ENCODE data around the gene PRR5. TPM values are rescaled to one million over a fixed set of nuclear protein-coding genes. Genes with fewer than 3 reads are reported as not detected.

The PRR5 gene
- total RNA-seq, 1 donor from 2014 or later, result 2.9 TPM

- ATAC-seq (no peak), DNase-seq (no peak)
- intact Hi-C loops (cut with micrococcal nuclease), result no loop called here
Observed at GRCh38 chr22:44686873-44687600, 15.0 kb upstream of the PRR5 start.

GRCh38 chr22:44689173-44689572 is 12.8 kb upstream of the PRR5 start:
- DNase-seq (no peak), ATAC-seq (no peak)
- intact Hi-C loops (cut with micrococcal nuclease), result no loop called here

- DNase-seq (no peak), ATAC-seq (no peak)
- intact Hi-C loops (cut with micrococcal nuclease), result no loop called here
Observed at GRCh38 chr22:44689915-44690524, 12.0 kb upstream of the PRR5 start.

- intact Hi-C loops (cut with micrococcal nuclease), result no loop called here
- no peak for ATAC-seq
- DNase-seq, result no peak
Observed at GRCh38 chr22:44691796-44692661, 10.0 kb upstream of the PRR5 start.

GRCh38 chr22:44692662-44693007 is 9.4 kb upstream of the PRR5 start:
- intact Hi-C loops (cut with micrococcal nuclease), result no loop called here
- no peak for ATAC-seq
- DNase-seq, result no peak

- ATAC-seq (no peak), DNase-seq (no peak)
- intact Hi-C loops (cut with micrococcal nuclease), result no loop called here
Observed at GRCh38 chr22:44693145-44693544, 8.9 kb upstream of the PRR5 start.

GRCh38 chr22:44693756-44694155 is 8.2 kb upstream of the PRR5 start:
- ATAC-seq (no peak), DNase-seq (no peak)
- intact Hi-C loops (cut with micrococcal nuclease), result no loop called here

- intact Hi-C loops (cut with micrococcal nuclease), result no loop called here
Observed at GRCh38 chr22:44697423-44698141, 4.4 kb upstream of the PRR5 start.

GRCh38 chr22:44698531-44699421 is 3.2 kb upstream of the PRR5 start:
- ATAC-seq (peak; percentile 2), DNase-seq (no peak)
- intact Hi-C loops (cut with micrococcal nuclease), result no loop called here

More at GRCh38 chr22:44697423-44698141, 4.4 kb upstream of the PRR5 start:
- DNase-seq (peak; percentile 89), ATAC-seq (peak; percentile 63)

GRCh38 chr22:44700456-44700855 is 1.5 kb upstream of the PRR5 start:
- intact Hi-C loops (cut with micrococcal nuclease), result no loop called here
- DNase-seq, result no peak
- ATAC-seq, result no peak

GRCh38 chr22:44701187-44701790 is 715 bp upstream of the PRR5 start:
- ATAC-seq, result no peak

GRCh38 chr22:44702479-44703198 is 635 bp downstream of the PRR5 start:
- intact Hi-C loops (cut with micrococcal nuclease), result no loop called here

More at GRCh38 chr22:44701187-44701790, 715 bp upstream of the PRR5 start:
- intact Hi-C loops (cut with micrococcal nuclease), result no loop called here
- no peak for DNase-seq

GRCh38 chr22:44703255-44703870 is 1.4 kb downstream of the PRR5 start:
- intact Hi-C loops (cut with micrococcal nuclease), result no loop called here
- ATAC-seq, result no peak
- DNase-seq, result no peak

More at GRCh38 chr22:44702479-44703198, 635 bp downstream of the PRR5 start:
- DNase-seq (peak; percentile 49), ATAC-seq (peak; percentile 11)

- intact Hi-C loops (cut with micrococcal nuclease), result no loop called here
- ATAC-seq (no peak), DNase-seq (no peak)
Observed at GRCh38 chr22:44704159-44705021, 2.4 kb downstream of the PRR5 start.

- ATAC-seq (no peak), DNase-seq (no peak)
- intact Hi-C loops (cut with micrococcal nuclease), result no loop called here
Observed at GRCh38 chr22:44705022-44705297, 3.0 kb downstream of the PRR5 start.

- ATAC-seq (no peak), DNase-seq (no peak)
- intact Hi-C loops (cut with micrococcal nuclease), result no loop called here
Observed at GRCh38 chr22:44706488-44706887, 4.5 kb downstream of the PRR5 start.

Data from left ventricle myocardium superior (tissue), 1 donor.